Mesothelial cell of epicardium (in vitro differentiated cells): ENCODE measurements around the gene RNGTT. TPM values are rescaled to one million over a fixed set of nuclear protein-coding genes. Genes with fewer than 3 reads are reported as not detected.

Experiments
- DNase-seq, 2 experiments: peaks; one replicate each; pipeline ENCODE4 v3.0.0; 2021; ENCODE audit warnings: low spot score in 2 of 2; ENCODE audit not compliant: unreplicated experiment in 2 of 2
- H3K27ac Mint-ChIP-seq: 2 replicates; pipeline ENCODE4 v1.8.0; 2021; ENCODE audit warnings: mixed read lengths
- H3K27me3 Mint-ChIP-seq: 2 replicates; pipeline ENCODE4 v1.8.0; 2021; ENCODE audit warnings: low read depth, mixed read lengths
- H3K36me3 Mint-ChIP-seq: 2 replicates; pipeline ENCODE4 v1.8.0; 2021; ENCODE audit warnings: mixed read lengths
- H3K4me1 Mint-ChIP-seq: 2 replicates; pipeline ENCODE4 v1.8.0; 2021; ENCODE audit warnings: mixed read lengths
- H3K4me3 Mint-ChIP-seq: 2 replicates; pipeline ENCODE4 v1.8.0; 2021; ENCODE audit warnings: mild to moderate bottlenecking, moderate library complexity, mixed read lengths
- H3K9me3 Mint-ChIP-seq: 2 replicates; pipeline ENCODE4 v1.8.0; 2021; ENCODE audit warnings: mixed read lengths
- CTCF ChIP-seq: fragments of 200-600 bp; sonication (generic); IDR thresholded peaks from one replicate; pipeline ENCODE4 v1.5.0; 2021; ENCODE audit warnings: antibody characterized with exemption; ENCODE audit not compliant: unreplicated experiment
- total RNA-seq: library from RNA; stranded (reverse); gene quantifications from 3 replicates; pipeline ENCODE4 v1.2.1, GENCODE V29; 2021

RNGTT gene
- total RNA-seq, 1 donor from 2014 or later = 16.5 TPM

DNA sequence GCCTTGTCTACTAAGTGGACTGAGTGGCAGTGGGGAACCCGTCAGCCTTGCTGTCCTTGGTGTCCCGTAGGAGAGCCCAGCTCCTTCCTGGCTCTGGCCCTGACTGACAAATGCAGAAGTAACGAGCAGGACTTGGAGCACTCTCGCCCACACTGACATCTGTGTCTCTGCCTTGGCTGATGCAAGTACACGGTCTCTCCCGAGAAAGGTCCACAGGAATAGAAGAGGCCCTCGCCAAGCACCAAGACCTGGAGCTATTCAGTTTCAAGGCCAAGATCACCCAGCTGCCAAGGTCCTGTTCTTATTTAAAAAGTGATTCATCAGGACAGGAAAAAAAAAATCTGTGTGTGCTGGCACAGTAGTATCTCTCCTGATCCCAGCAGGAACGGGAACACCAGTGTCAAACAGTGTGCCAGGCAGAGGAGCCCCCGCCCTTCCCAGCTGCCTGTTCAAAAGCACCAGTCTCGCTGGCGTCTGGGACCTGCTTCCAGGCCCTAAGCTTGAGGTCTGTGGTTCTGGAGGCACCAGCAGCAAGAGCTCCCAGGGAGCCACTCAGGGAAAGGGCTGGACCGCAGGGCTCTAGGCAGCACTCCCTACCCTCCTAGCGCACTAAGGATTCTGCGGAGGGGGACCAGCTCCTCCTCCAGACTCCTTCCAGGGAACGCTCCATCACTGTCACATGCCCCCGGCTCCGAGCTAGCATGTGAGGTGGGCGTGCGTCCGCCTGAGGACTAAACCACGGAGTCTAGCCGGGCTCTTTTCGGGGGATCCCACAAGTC lies 376.9 kb downstream of the RNGTT start:
- H3K4me3 Mint-ChIP-seq = no peak overlapping the region
- H3K27ac Mint-ChIP-seq = no peak overlapping the region
- no peak for TF ChIP-seq CTCF

GRCh38 chr6:88585276-88585692 lies 378.1 kb downstream of the RNGTT start:
- no peak for TF ChIP-seq CTCF
- DNase-seq = no peak
- no peaks in the 10 kb centered on the region for H3K36me3 Mint-ChIP-seq
- peaks cover 13% of the 10 kb centered on the region for H3K9me3 Mint-ChIP-seq
- H3K27me3 Mint-ChIP-seq = peaks cover 23% of the 10 kb centered on the region
- no peaks in the 10 kb centered on the region for H3K4me1 Mint-ChIP-seq
- no peak overlapping the region for H3K27ac Mint-ChIP-seq
- no peak overlapping the region for H3K4me3 Mint-ChIP-seq

More for the DNA sequence above, 376.9 kb downstream of the RNGTT start:
- Mint-ChIP-seq H3K27me3 (peaks cover 23% of the 10 kb centered on the region), H3K9me3 (peaks cover 13% of the 10 kb centered on the region), H3K36me3 (no peaks in the 10 kb centered on the region), H3K4me1 (no peaks in the 10 kb centered on the region)
- DNase-seq = no peak

DNA sequence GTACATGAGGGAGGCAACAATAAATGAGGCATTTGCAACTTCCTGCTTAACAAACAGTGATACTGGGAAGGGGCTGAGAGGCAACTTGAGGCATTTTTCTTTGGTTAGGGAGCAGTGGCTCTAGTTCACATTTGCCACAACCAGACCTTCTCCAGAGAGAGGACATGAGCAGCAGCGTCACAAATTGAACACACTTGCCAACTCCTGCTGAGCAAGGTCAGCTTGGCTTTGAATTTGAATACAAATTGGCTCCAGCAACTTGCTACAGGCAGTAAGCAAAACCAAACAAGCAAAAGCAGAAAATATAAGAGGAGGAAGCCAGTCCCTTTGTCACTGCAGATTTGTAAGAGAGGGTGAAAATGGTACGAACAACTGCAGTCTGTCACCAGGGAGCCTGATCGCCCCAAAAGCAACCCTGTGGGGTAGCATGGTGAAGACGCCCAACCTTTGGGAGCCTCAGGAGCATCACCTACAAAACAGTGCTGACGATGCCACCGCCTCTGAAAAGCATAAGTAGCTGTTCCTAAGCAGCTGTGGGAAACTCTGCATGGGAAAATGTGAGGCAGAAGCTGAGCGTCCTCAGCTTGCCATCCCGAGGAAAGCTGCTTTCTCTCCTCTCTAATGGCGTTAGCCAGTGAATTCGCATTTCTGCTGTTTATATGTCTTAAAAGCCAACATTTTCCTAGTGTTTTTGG lies 378.7 kb downstream of the RNGTT start:
- no peak for TF ChIP-seq CTCF
- no peaks in the 10 kb centered on the region for H3K4me1 Mint-ChIP-seq
- no peak overlapping the region for H3K4me3 Mint-ChIP-seq
- no peaks in the 10 kb centered on the region for H3K36me3 Mint-ChIP-seq
- H3K27ac Mint-ChIP-seq = no peak overlapping the region
- peaks cover 13% of the 10 kb centered on the region for H3K9me3 Mint-ChIP-seq
- DNase-seq = no peak
- peaks cover 22% of the 10 kb centered on the region for H3K27me3 Mint-ChIP-seq

DNA sequence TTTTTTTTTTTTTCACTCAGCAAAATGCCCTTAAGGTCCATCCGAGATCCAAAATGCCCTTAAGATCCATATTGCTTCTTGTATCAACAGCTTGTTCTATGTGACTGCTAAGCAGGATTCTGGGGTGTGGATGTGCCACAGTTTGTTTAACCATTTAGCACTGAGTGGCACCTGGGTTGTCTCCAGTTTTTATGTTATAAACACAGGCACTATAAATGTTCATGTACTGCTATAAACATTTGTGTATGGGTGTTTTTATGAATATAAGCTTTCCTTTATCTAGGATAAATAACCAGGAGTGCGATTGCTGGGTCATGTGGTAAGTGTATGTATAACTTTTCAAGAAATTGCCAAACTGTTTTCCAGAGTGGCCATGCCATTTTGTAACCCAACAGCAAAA lies 386.0 kb downstream of the RNGTT start:
- no peak for TF ChIP-seq CTCF
- H3K36me3 Mint-ChIP-seq = no peaks in the 10 kb centered on the region

GRCh38 chr6:88575536-88575935 lies 387.9 kb downstream of the RNGTT start:
- no peak for TF ChIP-seq CTCF
- H3K4me1 Mint-ChIP-seq = no peaks in the 10 kb centered on the region
- H3K27me3 Mint-ChIP-seq = no peaks in the 10 kb centered on the region
- H3K36me3 Mint-ChIP-seq = no peaks in the 10 kb centered on the region
- no peak overlapping the region for H3K4me3 Mint-ChIP-seq
- no peak overlapping the region for H3K27ac Mint-ChIP-seq
- H3K9me3 Mint-ChIP-seq = peaks cover 6% of the 10 kb centered on the region
- no peak for DNase-seq

More for the DNA sequence above, 386.0 kb downstream of the RNGTT start:
- no peak overlapping the region for H3K27ac Mint-ChIP-seq
- peaks cover 7% of the 10 kb centered on the region for H3K9me3 Mint-ChIP-seq
- H3K27me3 Mint-ChIP-seq = no peaks in the 10 kb centered on the region
- H3K4me1 Mint-ChIP-seq = no peaks in the 10 kb centered on the region
- H3K4me3 Mint-ChIP-seq = no peak overlapping the region
- DNase-seq = no peak
